B cell (primary cell): ENCODE results near the gene OR9A4. TPM values are rescaled to one million over a fixed set of nuclear protein-coding genes. Genes with fewer than 3 reads are reported as not detected.

Experiments used
- ATAC-seq: fragments of 200-7000 bp; cut with Tn5 transposase; one replicate; pipeline ENCODE4 v1.10.0; 2021; ENCODE audit warnings: low read depth, mild to moderate bottlenecking, moderate number of reproducible peaks, moderate library complexity
- CTCF ChIA-PET: fragments of 350-600 bp; sonication (Branson Sonifier 250); formaldehyde crosslinking; loops from one replicate; lab custom pipeline; 2021; ENCODE audit warnings: antibody characterized with exemption, inconsistent platforms; lab: Charles Lee
- POLR2A ChIA-PET: fragments of 350-600 bp; sonication (Branson Sonifier 250); formaldehyde crosslinking; loops from one replicate; lab custom pipeline; 2021; ENCODE audit warnings: antibody characterized with exemption; lab: Charles Lee
- DNase-seq: peaks from one replicate; pipeline ENCODE4 v3.0.0; 2013
- H2AFZ ChIP-seq: 2 replicates; pipeline ENCODE4 v1.6.1; 2012; ENCODE audit warnings: mild to moderate bottlenecking, low read depth, low read length; ENCODE audit not compliant: insufficient read depth, poor library complexity, severe bottlenecking
- H3K27ac ChIP-seq, 2 donors: 1 replicate in 1 of 2; 2 replicates in 1 of 2; pipeline ENCODE4 v1.5.1; 2012 to 2013; ENCODE audit warnings: low read length in 2 of 2, mild to moderate bottlenecking in 2 of 2, moderate library complexity in 1 of 2
- H3K27me3 ChIP-seq, 4 experiments: fragments of 200-600 bp in 1 of 4; sonication (generic) in 1 of 4; replicated peaks in 1 of 4; 1 replicate in 2 of 4; 2 replicates in 2 of 4; pipeline versions ENCODE4 v1.6.1 to v1.7.0; 2013 to 2016; ENCODE audit warnings: low read length in 3 of 4, mild to moderate bottlenecking in 2 of 4, mixed read lengths in 1 of 4, moderate library complexity in 1 of 4; ENCODE audit not compliant: insufficient read depth in 4 of 4, control insufficient read depth in 3 of 4; ENCODE audit errors: control extremely low read depth in 1 of 4
- H3K36me3 ChIP-seq, 2 experiments: replicated peaks in 1 of 2; 1 replicate in 1 of 2; 2 replicates in 1 of 2; pipeline versions ENCODE4 v1.6.1 to v1.7.1; 2013; ENCODE audit warnings: low read length in 1 of 2; ENCODE audit not compliant: insufficient read depth in 2 of 2, control insufficient read depth in 1 of 2; ENCODE audit errors: control extremely low read depth in 1 of 2, extremely low read depth in 1 of 2
- H3K4me1 ChIP-seq, 2 donors: fragments of 200-600 bp in 1 of 2; sonication (generic) in 1 of 2; 1 replicate in 1 of 2; 2 replicates in 1 of 2; pipeline versions ENCODE4 v1.5.1 to v1.6.1; 2013 to 2017; ENCODE audit warnings: low read length in 2 of 2; ENCODE audit not compliant: control insufficient read depth in 2 of 2, insufficient read depth in 2 of 2
- H3K4me2 ChIP-seq: replicated peaks from 2 replicates; pipeline ENCODE3; 2012; ENCODE audit warnings: mild to moderate bottlenecking, low read depth, low read length; ENCODE audit not compliant: poor library complexity, severe bottlenecking
- H3K4me3 ChIP-seq, 5 experiments: fragments of 200-600 bp in 1 of 5; sonication (generic) in 1 of 5; 1 replicate in 3 of 5; 2 replicates in 2 of 5; pipeline versions ENCODE4 v1.5.1 to v1.7.0; 2011 to 2016; ENCODE audit warnings: low read length in 4 of 5, mild to moderate bottlenecking in 4 of 5, low read depth in 2 of 5, control low read depth in 1 of 5, moderate library complexity in 1 of 5; ENCODE audit not compliant: insufficient read depth in 1 of 5; ENCODE audit errors: control extremely low read depth in 1 of 5, extremely low read depth in 1 of 5
- H3K79me2 ChIP-seq: fragments of 200-600 bp; sonication (generic); one replicate; pipeline ENCODE4 v1.6.0; 2016; ENCODE audit warnings: low read length; ENCODE audit not compliant: control insufficient read depth, insufficient read depth
- H3K9ac ChIP-seq: fragments of 200-600 bp; sonication (generic); 2 replicates; pipeline ENCODE4 v1.6.1; 2017; ENCODE audit warnings: mild to moderate bottlenecking, low read length, moderate library complexity
- H3K9me3 ChIP-seq, 3 donors: one replicate each; pipeline versions ENCODE4 v1.6.1 to v1.7.1; 2013; ENCODE audit warnings: low read length in 2 of 3; ENCODE audit not compliant: control insufficient read depth in 2 of 3, insufficient read depth in 1 of 3; ENCODE audit errors: control extremely low read depth in 1 of 3
- H4K20me1 ChIP-seq: 2 replicates; pipeline ENCODE4 v1.6.0; 2012; ENCODE audit warnings: mild to moderate bottlenecking, low read length; ENCODE audit not compliant: insufficient read depth, control insufficient read depth, poor library complexity, severe bottlenecking
- H3K27ac Mint-ChIP-seq: one replicate; pipeline ENCODE4 v1.8.0; 2021; ENCODE audit warnings: mixed read lengths
- H3K27me3 Mint-ChIP-seq: one replicate; pipeline ENCODE4 v1.8.0; 2021; ENCODE audit warnings: mixed read lengths
- H3K4me1 Mint-ChIP-seq: one replicate; pipeline ENCODE4 v1.8.0; 2021; ENCODE audit warnings: mixed read lengths
- H3K4me3 Mint-ChIP-seq: one replicate; pipeline ENCODE4 v1.8.0; 2021; ENCODE audit warnings: mixed read lengths
- H3K9me3 Mint-ChIP-seq: one replicate; pipeline ENCODE4 v1.8.0; 2022; ENCODE audit warnings: mixed read lengths; ENCODE audit not compliant: insufficient read depth
- EZH2 ChIP-seq: IDR thresholded peaks from 2 replicates; pipeline ENCODE4 v1.6.1; 2012; ENCODE audit warnings: borderline replicate concordance, low read depth, mild to moderate bottlenecking, moderate library complexity, low read length; ENCODE audit not compliant: insufficient read depth, poor library complexity, severe bottlenecking
- WGBS: methylation state at CpG from one replicate; pipeline ENCODE4 v1.1.5; 2013; ENCODE audit warnings: missing lambda C conversion rate; ENCODE audit not compliant: insufficient coverage; 5-methylcytosine and 5-hydroxymethylcytosine counted together
- intact Hi-C: fragments of 100-400 bp; cut with micrococcal nuclease; formaldehyde crosslinking; loops from one replicate; pipeline ENCODE4 v1.10.0; 2022
- polyA plus RNA-seq: library from polyadenylated mRNA; depleted of rRNA; stranded (reverse); fragments of >200 nt; gene quantifications from 2 replicates; pipeline ENCODE4 v1.2.3, GENCODE V29; 2012
- total RNA-seq, 2 donors: library from RNA; stranded (reverse); fragments of 120-200 nt in 1 of 2; gene quantifications; 1 replicate in 1 of 2; 2 replicates in 1 of 2; pipeline versions ENCODE4 v1.2.3 to v1.2.4, GENCODE V29; 2013 to 2022
- TF ChIP-seq, protein P1 (sequence below): fragments of 200-600 bp; IDR thresholded peaks from one replicate; pipeline ENCODE4 v1.8.0; 2022; ENCODE audit warnings: antibody characterized with exemption, mild to moderate bottlenecking

Gene OR9A4
- total and polyA plus RNA-seq, 2 donors (not counting 1 experiment from before 2014, with no cell fraction given) = not detected

DNA sequence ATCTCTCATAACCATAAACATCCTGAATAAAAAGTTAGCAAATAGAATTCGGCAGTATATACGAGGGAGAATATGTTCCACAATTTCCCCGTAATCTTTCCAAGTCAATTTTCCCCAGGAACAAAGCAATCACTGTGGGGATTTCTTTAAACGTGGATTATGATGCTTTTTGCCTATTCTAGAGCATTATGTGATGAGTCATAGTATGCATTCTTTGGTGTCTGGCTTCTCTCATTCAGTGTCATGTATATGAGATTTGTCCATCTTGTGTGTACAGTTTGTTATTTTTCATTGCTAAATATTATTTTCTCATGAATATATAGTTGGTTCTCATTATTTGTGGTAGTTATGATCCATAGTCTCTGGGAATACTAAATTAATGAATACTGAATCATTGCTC lies 9.9 kb upstream of the OR9A4 start:
- H3K9ac ChIP-seq = no peak overlapping the region
- H3K36me3 ChIP-seq = no peaks in the 10 kb centered on the region
- H3K4me2 ChIP-seq = no peak overlapping the region
- H3K79me2 ChIP-seq = no peaks in the 10 kb centered on the region
- peaks cover 9% of the 10 kb centered on the region for H3K27me3 Mint-ChIP-seq
- no peak for ATAC-seq
- H3K4me1 ChIP-seq = no peaks in the 10 kb centered on the region
- no peaks in the 10 kb centered on the region for H3K4me1 Mint-ChIP-seq
- no CpG with 5 or more reads among the region's 4 CpGs for WGBS
- TF ChIP-seq, protein P1, sequence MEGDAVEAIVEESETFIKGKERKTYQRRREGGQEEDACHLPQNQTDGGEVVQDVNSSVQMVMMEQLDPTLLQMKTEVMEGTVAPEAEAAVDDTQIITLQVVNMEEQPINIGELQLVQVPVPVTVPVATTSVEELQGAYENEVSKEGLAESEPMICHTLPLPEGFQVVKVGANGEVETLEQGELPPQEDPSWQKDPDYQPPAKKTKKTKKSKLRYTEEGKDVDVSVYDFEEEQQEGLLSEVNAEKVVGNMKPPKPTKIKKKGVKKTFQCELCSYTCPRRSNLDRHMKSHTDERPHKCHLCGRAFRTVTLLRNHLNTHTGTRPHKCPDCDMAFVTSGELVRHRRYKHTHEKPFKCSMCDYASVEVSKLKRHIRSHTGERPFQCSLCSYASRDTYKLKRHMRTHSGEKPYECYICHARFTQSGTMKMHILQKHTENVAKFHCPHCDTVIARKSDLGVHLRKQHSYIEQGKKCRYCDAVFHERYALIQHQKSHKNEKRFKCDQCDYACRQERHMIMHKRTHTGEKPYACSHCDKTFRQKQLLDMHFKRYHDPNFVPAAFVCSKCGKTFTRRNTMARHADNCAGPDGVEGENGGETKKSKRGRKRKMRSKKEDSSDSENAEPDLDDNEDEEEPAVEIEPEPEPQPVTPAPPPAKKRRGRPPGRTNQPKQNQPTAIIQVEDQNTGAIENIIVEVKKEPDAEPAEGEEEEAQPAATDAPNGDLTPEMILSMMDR = no peak
- TF ChIP-seq EZH2 = no peak
- CTCF ChIA-PET = interaction anchor here (0.7 kb wide), 1 partner anchor 53 kb away, joined by 3 read pairs; no protein-coding TSS in a partner anchor
- no peak overlapping the region for H3K4me3 ChIP-seq
- intact Hi-C loops = no loop called here
- no peaks in the 10 kb centered on the region for H3K9me3 ChIP-seq
- no peak overlapping the region for H3K27ac Mint-ChIP-seq
- no peaks in the 10 kb centered on the region for H4K20me1 ChIP-seq
- DNase-seq = no peak
- POLR2A ChIA-PET = no interaction called here
- H3K27me3 ChIP-seq = no peaks in the 10 kb centered on the region
- H2AFZ ChIP-seq = no peak overlapping the region
- H3K4me3 Mint-ChIP-seq = no peak overlapping the region
- H3K9me3 Mint-ChIP-seq = no peaks in the 10 kb centered on the region
- no peak overlapping the region for H3K27ac ChIP-seq

DNA sequence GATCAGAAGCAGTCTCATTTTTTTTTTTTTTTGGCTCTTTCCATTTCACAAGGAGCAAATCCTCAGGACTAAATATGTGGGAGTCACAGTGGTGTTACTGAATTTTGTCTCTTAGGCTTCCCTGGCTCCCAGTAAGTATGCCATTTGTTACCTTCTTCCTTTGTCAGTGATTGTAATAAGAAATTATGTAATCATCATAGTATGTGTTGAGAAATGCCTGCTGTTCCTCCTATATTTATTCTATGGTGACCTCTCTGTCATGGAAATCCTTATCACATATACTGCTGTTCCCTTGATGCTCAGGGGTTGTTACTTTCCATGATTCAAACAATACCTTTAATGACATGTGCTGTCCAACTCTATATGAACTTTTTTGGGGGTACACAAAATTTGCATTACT lies 4.8 kb upstream of the OR9A4 start:
- H3K27ac Mint-ChIP-seq = no peak overlapping the region
- no peak overlapping the region for H3K4me2 ChIP-seq
- no peaks in the 10 kb centered on the region for H3K79me2 ChIP-seq

More for the DNA sequence above, 4.8 kb upstream of the OR9A4 start:
- DNase-seq (no peak), ATAC-seq (no peak)
- Mint-ChIP-seq H3K27me3 (peaks cover 4% of the 10 kb centered on the region), H3K9me3 (no peaks in the 10 kb centered on the region), H3K4me3 (no peak overlapping the region), H3K4me1 (no peaks in the 10 kb centered on the region)
- no peak for TF ChIP-seq EZH2
- TF ChIP-seq, protein P1 = no peak
- ChIA-PET CTCF (no interaction called here), POLR2A (no interaction called here)
- H3K4me3 ChIP-seq = no peak overlapping the region
- no peak overlapping the region for H3K9ac ChIP-seq
- H2AFZ ChIP-seq = no peak overlapping the region
- H3K4me1 ChIP-seq = no peaks in the 10 kb centered on the region
- no peaks in the 10 kb centered on the region for H3K36me3 ChIP-seq
- no peaks in the 10 kb centered on the region for H4K20me1 ChIP-seq
- H3K9me3 ChIP-seq = no peaks in the 10 kb centered on the region
- no peaks in the 10 kb centered on the region for H3K27me3 ChIP-seq
- intact Hi-C loops = no loop called here
- no peak overlapping the region for H3K27ac ChIP-seq
